Right atrium auricular region (tissue), 2 donors: ENCODE measurements around the gene TRIM46. TPM values are rescaled to one million over a fixed set of nuclear protein-coding genes. Genes with fewer than 3 reads are reported as not detected.
"Not testable (repeated sequence)": the region's sequence is repeated elsewhere in the genome, so short reads cannot be mapped to it uniquely, and the experiment has no call there.

Experiments
- DNase-seq: peaks from one replicate; pipeline ENCODE4 v3.0.0-alpha.2; 2019; ENCODE audit warnings: low spot score
- H3K27ac ChIP-seq, 2 donors: fragments of 200-600 bp; sonication (generic); 1 replicate in 1 of 2; 2 replicates in 1 of 2; pipeline ENCODE4 v1.5.1; 2016 to 2019
- H3K27me3 ChIP-seq, 2 donors: fragments of 200-600 bp; sonication (generic); one replicate each; pipeline versions ENCODE4 v1.5.1 to v1.6.0; 2017 to 2019
- H3K36me3 ChIP-seq: fragments of 200-600 bp; sonication (generic); one replicate; pipeline ENCODE4 v1.5.1; 2016
- H3K4me1 ChIP-seq, 2 donors: fragments of 200-600 bp; sonication (generic); one replicate each; pipeline versions ENCODE4 v1.5.1 to v1.6.0; 2017 to 2019
- H3K4me3 ChIP-seq, 2 donors: fragments of 200-600 bp; sonication (generic); 1 replicate in 1 of 2; 2 replicates in 1 of 2; pipeline ENCODE4 v1.5.1; 2017 to 2019; ENCODE audit warnings: mild to moderate bottlenecking in 1 of 2, moderate library complexity in 1 of 2
- H3K9me3 ChIP-seq, 2 donors: fragments of 200-600 bp; sonication (generic); one replicate each; pipeline ENCODE4 v1.5.1; 2019
- microRNA counts, 2 donors: library from miRNA; unstranded; fragments of <30 nt; microRNA quantifications; one replicate each; lab custom pipeline; 2016 to 2017
- total RNA-seq, 2 donors: library from RNA; depleted of rRNA; stranded (reverse); fragments of >200 nt; gene quantifications; one replicate each; pipeline ENCODE4 v1.1.0, GENCODE V29; 2016
- TF ChIP-seq, protein P1 (sequence below), 2 donors: fragments of 200-600 bp; sonication (generic); IDR thresholded peaks; one replicate each; pipeline ENCODE4 v1.5.1; 2019; ENCODE audit warnings: antibody characterized with exemption in 2 of 2

TRIM46 gene
- total RNA-seq, 2 donors from 2014 or later = 0.20 TPM; not detected in 1

DNA sequence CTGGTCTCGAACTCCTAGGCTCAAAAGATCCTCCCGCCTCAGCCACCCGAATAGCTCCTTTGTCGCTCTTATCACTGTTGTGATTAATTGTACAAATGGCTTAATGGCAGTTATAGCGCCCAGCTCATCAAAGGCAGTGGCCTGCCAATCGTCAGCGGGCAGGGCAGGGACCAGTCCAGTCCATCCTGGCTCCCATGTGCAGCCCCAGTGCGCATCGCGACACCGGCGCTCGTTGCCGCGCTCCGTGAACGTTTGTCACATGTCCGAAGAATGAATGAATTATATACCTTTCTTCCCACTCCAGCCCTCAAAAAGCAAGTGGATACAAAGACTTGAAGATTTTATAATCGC lies 53.2 kb downstream of the TRIM46 start:
- DNase-seq = no peak
- Histone ChIP-seq H3K27ac (peak overlapping the region; percentile 84 to 88), H3K9me3 (no peaks in the 10 kb centered on the region), H3K4me1 (peaks cover 0 to 17% of the 10 kb centered on the region in 2 donors), H3K27me3 (no peaks in the 10 kb centered on the region), H3K36me3 (no peaks in the 10 kb centered on the region), H3K4me3 (peak overlapping the region; percentile 61 to 63)
- TF ChIP-seq, protein P1, sequence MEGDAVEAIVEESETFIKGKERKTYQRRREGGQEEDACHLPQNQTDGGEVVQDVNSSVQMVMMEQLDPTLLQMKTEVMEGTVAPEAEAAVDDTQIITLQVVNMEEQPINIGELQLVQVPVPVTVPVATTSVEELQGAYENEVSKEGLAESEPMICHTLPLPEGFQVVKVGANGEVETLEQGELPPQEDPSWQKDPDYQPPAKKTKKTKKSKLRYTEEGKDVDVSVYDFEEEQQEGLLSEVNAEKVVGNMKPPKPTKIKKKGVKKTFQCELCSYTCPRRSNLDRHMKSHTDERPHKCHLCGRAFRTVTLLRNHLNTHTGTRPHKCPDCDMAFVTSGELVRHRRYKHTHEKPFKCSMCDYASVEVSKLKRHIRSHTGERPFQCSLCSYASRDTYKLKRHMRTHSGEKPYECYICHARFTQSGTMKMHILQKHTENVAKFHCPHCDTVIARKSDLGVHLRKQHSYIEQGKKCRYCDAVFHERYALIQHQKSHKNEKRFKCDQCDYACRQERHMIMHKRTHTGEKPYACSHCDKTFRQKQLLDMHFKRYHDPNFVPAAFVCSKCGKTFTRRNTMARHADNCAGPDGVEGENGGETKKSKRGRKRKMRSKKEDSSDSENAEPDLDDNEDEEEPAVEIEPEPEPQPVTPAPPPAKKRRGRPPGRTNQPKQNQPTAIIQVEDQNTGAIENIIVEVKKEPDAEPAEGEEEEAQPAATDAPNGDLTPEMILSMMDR (IDR thresholded peaks at IDR 0.05) = peak in 1 of 2 donors; percentile 25

DNA sequence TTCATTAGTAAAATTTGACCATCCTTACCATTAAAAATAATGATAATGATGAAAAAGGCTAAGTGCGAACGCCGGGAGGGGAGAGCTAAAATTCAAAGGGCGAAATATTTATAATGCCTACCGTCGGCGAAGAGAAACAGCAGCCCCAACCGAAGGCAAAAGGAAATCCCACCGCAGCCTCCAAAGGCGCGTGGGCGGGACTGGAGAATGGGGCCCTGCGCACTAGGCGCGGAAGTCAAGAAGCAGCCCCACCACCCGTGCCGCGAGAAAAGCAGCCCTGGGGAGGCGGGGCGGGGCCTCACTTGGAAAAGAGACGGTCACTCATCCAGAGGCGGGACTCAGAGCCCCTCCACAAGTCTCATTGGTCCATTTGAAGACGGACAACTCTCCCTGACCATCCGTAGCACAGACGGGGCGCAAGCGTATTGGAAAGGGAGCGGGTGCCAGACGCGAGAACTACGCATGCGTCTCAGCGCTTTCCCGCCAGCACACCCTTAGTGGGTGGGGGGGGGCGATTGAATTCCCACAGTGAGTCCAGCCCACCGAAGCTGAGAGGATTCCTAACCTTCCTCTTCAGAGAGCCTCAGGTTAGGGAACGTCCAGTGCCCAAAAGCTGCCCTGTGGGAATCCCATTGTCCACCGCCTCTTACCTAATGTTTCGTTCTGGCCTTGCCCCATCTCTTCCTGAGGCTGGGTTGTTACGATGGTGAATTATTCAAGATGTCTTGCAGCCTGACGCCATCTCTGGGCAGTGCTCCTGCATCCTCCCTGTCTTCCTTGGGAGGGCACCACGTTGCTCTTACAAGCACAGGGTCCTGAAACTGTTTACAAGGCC lies 53.8 kb downstream of the TRIM46 start:
- Histone ChIP-seq H3K27me3 (no peaks in the 10 kb centered on the region), H3K36me3 (no peaks in the 10 kb centered on the region), H3K9me3 (no peaks in the 10 kb centered on the region), H3K4me3 (peak overlapping the region; percentile 61 to 63), H3K4me1 (peaks cover 0 to 23% of the 10 kb centered on the region in 2 donors), H3K27ac (peak overlapping the region; percentile 84 to 88)
- DNase-seq = peak; percentile 99
- TF ChIP-seq, protein P1 (IDR thresholded peaks at IDR 0.05) = no peak

- Histone ChIP-seq H3K36me3 (no peaks in the 10 kb centered on the region), H3K4me1 (peaks cover 0 to 26% of the 10 kb centered on the region in 2 donors), H3K9me3 (no peaks in the 10 kb centered on the region), H3K27ac (peak overlapping the region; percentile 77 to 88), H3K4me3 (peak overlapping the region in 1 of 2 donors; percentile 63), H3K27me3 (no peaks in the 10 kb centered on the region)
- TF ChIP-seq, protein P1 (IDR thresholded peaks at IDR 0.05) = no peak
- DNase-seq = no peak
Measured at GRCh38 chr1:155228096-155228427, 54.4 kb downstream of the TRIM46 start.

- not testable (repeated sequence) for H3K27ac ChIP-seq, DNase-seq, H3K36me3 ChIP-seq, H3K27me3 ChIP-seq, H3K4me3 ChIP-seq, H3K9me3 ChIP-seq
- peaks cover 0 to 24% of the 10 kb centered on the region in 2 donors for H3K4me1 ChIP-seq
Measured at GRCh38 chr1:155231302-155231701, 57.7 kb downstream of the TRIM46 start.

DNA sequence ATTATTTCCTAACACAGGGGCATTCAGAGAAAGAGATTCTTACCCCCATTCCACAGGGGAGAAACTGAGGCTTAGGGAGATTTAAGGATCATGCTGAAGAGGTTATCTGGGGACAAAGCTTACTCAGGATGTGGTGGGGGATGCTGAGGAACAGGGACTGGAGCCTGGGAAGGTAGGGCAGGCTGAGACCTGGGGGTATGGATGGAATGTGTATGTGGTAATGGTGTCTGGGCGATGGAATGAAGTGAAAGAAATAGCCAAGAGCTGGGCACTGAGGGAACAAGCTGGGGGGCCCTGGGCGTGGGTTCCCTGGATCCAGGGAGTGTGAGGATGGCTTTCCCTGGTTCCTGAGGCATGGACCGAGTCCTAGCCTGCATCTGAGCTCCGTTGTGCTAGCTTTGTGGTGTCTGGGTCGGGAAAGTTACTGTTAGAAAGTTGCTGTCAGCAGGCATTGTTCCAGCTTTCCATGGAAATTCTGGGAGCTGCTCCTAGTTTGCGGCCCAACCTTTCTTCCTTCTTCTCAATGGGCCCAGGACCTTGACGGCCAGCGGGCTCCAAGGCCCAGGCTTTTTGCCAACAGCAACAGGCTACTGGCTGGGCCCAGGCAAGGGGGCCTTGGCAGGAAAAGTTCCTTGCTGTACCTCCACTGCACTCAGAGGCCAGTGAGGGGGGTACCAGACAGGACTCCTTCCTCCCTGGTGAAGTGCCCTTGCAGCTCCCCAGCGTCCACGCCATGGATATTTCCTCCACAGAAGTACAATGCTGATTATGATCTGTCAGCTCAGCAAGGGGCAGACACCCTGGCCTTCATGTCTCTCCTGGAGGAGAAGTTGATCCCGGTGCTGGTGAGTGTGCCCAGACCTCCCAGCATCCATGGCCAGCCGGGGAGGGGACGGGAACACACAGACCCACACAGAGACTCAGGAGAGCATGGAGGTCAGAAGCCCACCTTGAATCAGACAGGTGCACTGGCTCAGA lies 58.6 kb downstream of the TRIM46 start:
- H3K4me3 ChIP-seq, H3K27me3 ChIP-seq, DNase-seq, H3K9me3 ChIP-seq, H3K36me3 ChIP-seq: not testable (repeated sequence)
- peaks cover 0 to 17% of the 10 kb centered on the region in 2 donors for H3K4me1 ChIP-seq
- H3K27ac ChIP-seq = peak overlapping the region in 1 of 2 donors; percentile 51

DNA sequence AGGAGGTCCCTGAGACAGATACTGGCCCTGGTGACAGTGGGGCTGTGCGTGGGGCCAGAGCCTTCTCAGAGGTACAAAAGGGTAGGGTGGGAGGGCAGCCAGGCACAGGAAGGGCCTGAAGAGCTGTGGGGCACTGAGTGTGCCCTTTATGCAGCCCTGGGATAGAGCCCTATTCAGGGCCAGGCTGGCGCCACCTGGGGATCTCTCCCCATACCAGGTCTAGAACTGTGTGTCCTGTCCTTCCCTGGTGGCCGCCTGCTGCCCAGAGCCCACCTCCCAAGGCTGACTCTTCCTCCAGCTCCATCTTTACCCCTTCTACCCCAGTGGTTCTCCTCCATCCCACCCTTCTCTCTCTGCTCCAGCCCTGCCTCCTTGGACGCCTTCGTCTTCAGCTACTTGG lies 59.9 kb downstream of the TRIM46 start:
- not testable (repeated sequence) for H3K27ac ChIP-seq, H3K9me3 ChIP-seq, H3K4me3 ChIP-seq, H3K27me3 ChIP-seq, DNase-seq
- Histone ChIP-seq H3K4me1 (peaks cover 0 to 12% of the 10 kb centered on the region in 2 donors), H3K36me3 (peaks cover 10% of the 10 kb centered on the region)

MicroRNA genes within 50 kb of the gene (microRNA counts, 767-probe panel; counts per million panel counts)
- microRNA hsa-miR-92b-3p (lab: Ali Mortazavi, UCI) = 0 to 1,333 counts per million in 2 donors

Other genes with a start within 250 kb of the TRIM46 start
- 10 to 100 TPM; 15.7 to 21.2 TPM for gene PMVK, start 237.1 kb upstream of the TRIM46 start, total RNA-seq
- 100 to 1,000 TPM in 1 of 2 donors, 10 to 100 TPM in 1; 81.4 to 101 TPM for gene PBXIP1, start 217.8 kb upstream of the TRIM46 start, total RNA-seq
- 10 to 100 TPM; 13.9 to 18.4 TPM for gene PYGO2, start 212.1 kb upstream of the TRIM46 start, total RNA-seq
- 10 to 100 TPM; 69.5 to 80.5 TPM for gene SHC1, start 203.1 kb upstream of the TRIM46 start, total RNA-seq
- gene CKS1B, start 199.2 kb upstream of the TRIM46 start, total RNA-seq = 10 to 100 TPM; 20.0 to 23.8 TPM
- 10 to 100 TPM; 19.5 to 24.8 TPM for gene FLAD1, start 190.5 kb upstream of the TRIM46 start, total RNA-seq
- not detected for gene LENEP, start 180.3 kb upstream of the TRIM46 start, total RNA-seq
- gene ZBTB7B, start 171.0 kb upstream of the TRIM46 start, total RNA-seq = 10 to 100 TPM; 30.3 to 53.4 TPM
- gene DCST2, start 140.1 kb upstream of the TRIM46 start, total RNA-seq = not detected
- gene DCST1, start 140.0 kb upstream of the TRIM46 start, total RNA-seq = not detected
- 10 to 100 TPM; 64.6 to 96.7 TPM for gene ADAM15, start 122.5 kb upstream of the TRIM46 start, total RNA-seq
- 1 to 10 TPM; 2.2 to 3.5 TPM for gene EFNA4, start 110.1 kb upstream of the TRIM46 start, total RNA-seq
- gene EFNA3, start 95.0 kb upstream of the TRIM46 start, total RNA-seq = 1 to 10 TPM in 1 of 2 donors, not detected in 1; 3.2 TPM
- gene EFNA1, start 46.0 kb upstream of the TRIM46 start, total RNA-seq = 10 to 100 TPM; 24.8 to 41.4 TPM
- 1 to 10 TPM; 3.7 to 10.0 TPM for gene SLC50A1, start 38.0 kb upstream of the TRIM46 start, total RNA-seq
- 10 to 100 TPM; 46.5 to 47.8 TPM for gene DPM3, start 33.3 kb upstream of the TRIM46 start, total RNA-seq
- gene KRTCAP2, start 545 bp upstream of the TRIM46 start, total RNA-seq = 100 to 1,000 TPM; 124 to 147 TPM
- gene THBS3, start 34.0 kb downstream of the TRIM46 start, total RNA-seq = 10 to 100 TPM; 10.9 to 11.2 TPM
- 10 to 100 TPM; 16.2 to 27.0 TPM for gene MTX1, start 34.8 kb downstream of the TRIM46 start, total RNA-seq
- gene ENTREP3, start 81.6 kb downstream of the TRIM46 start, total RNA-seq = 10 to 100 TPM; 14.4 to 15.5 TPM
- gene SCAMP3, start 88.5 kb downstream of the TRIM46 start, total RNA-seq = 10 to 100 TPM; 77.2 to 77.7 TPM
- gene CLK2, start 99.7 kb downstream of the TRIM46 start, total RNA-seq = 10 to 100 TPM in 1 of 2 donors, 1 to 10 TPM in 1; 9.8 to 16.4 TPM
- gene HCN3, start 103.6 kb downstream of the TRIM46 start, total RNA-seq = under 1 TPM; 0.35 to 0.41 TPM
- not detected for gene PKLR, start 127.6 kb downstream of the TRIM46 start, total RNA-seq
- gene FDPS, start 135.0 kb downstream of the TRIM46 start, total RNA-seq = 10 to 100 TPM; 65.3 to 73.1 TPM
- 10 to 100 TPM; 20.2 to 23.9 TPM for gene RUSC1, start 147.0 kb downstream of the TRIM46 start, total RNA-seq